ENCODE results near the gene CCT8L2. TPM values are rescaled to one million over a fixed set of nuclear protein-coding genes. Genes with fewer than 3 reads are reported as not detected.
"Not testable (repeated sequence)": the region's sequence is repeated elsewhere in the genome, so short reads cannot be mapped to it uniquely, and the experiment has no call there.

Gene CCT8L2
- total RNA-seq, 2 donors from 2014 or later: 2.8 TPM; not detected in 1

- no peak for DNase-seq (ENCODE audit: low spot score)
- Histone ChIP-seq H3K4me1 (replicated peaks) (no peaks in the 10 kb centered on the region), H3K27me3 (replicated peaks; ENCODE audit: insufficient read depth) (no peaks in the 10 kb centered on the region), H3K36me3 (no peaks in the 10 kb centered on the region), H3K4me3 (no peak overlapping the region), H3K9me3 (no peaks in the 10 kb centered on the region), H3K27ac (no peak overlapping the region)
- TF ChIP-seq POLR2A (IDR thresholded peaks at IDR 0.05) (no peak), CTCF (IDR thresholded peaks at IDR 0.05) (no peak), POLR2AphosphoS5 (IDR thresholded peaks at IDR 0.05) (no peak)
- WGBS: 93% methylated on average over 2 of the region's 2 CpGs
- intact Hi-C loops (cut with DNase I): no loop called here
Observed at GRCh38 chr22:16586170-16586569, 6.4 kb downstream of the CCT8L2 start.

- intact Hi-C loops (cut with DNase I); H3K27me3 ChIP-seq (replicated peaks; ENCODE audit: insufficient read depth); H3K27ac ChIP-seq; DNase-seq (ENCODE audit: low spot score); H3K9me3 ChIP-seq; H3K4me3 ChIP-seq; H3K4me1 ChIP-seq (replicated peaks); H3K36me3 ChIP-seq: not testable (repeated sequence)
- WGBS: 74% methylated on average over 1 of the region's 2 CpGs
Observed at GRCh38 chr22:16580872-16581271, 11.7 kb downstream of the CCT8L2 start.

GRCh38 chr22:16569240-16569834 lies 23.3 kb downstream of the CCT8L2 start:
- H3K36me3 ChIP-seq; H3K27ac ChIP-seq; H3K9me3 ChIP-seq; intact Hi-C loops (cut with DNase I); DNase-seq (ENCODE audit: low spot score); H3K4me1 ChIP-seq (replicated peaks); H3K27me3 ChIP-seq (replicated peaks; ENCODE audit: insufficient read depth); H3K4me3 ChIP-seq: not testable (repeated sequence)
- WGBS: 83% methylated on average over 1 of the region's 2 CpGs

- Histone ChIP-seq H3K4me1 (replicated peaks) (no peaks in the 10 kb centered on the region), H3K27ac (no peak overlapping the region), H3K36me3 (no peaks in the 10 kb centered on the region), H3K9me3 (no peaks in the 10 kb centered on the region), H3K27me3 (replicated peaks; ENCODE audit: insufficient read depth) (no peaks in the 10 kb centered on the region), H3K4me3 (no peak overlapping the region)
- TF ChIP-seq POLR2AphosphoS5 (IDR thresholded peaks at IDR 0.05): no peak
- no peak for DNase-seq (ENCODE audit: low spot score)
- 84% methylated on average over 6 of the region's 6 CpGs for WGBS
- intact Hi-C loops (cut with DNase I): no loop called here
Observed at GRCh38 chr22:16568425-16568758, 24.2 kb downstream of the CCT8L2 start.

- intact Hi-C loops (cut with DNase I); H3K27ac ChIP-seq: not testable (repeated sequence)
Observed at GRCh38 chr22:16567617-16568424, 24.8 kb downstream of the CCT8L2 start.

GRCh38 chr22:16566421-16567151 lies 26.0 kb downstream of the CCT8L2 start:
- intact Hi-C loops (cut with DNase I); H3K27me3 ChIP-seq (replicated peaks; ENCODE audit: insufficient read depth); DNase-seq (ENCODE audit: low spot score); H3K9me3 ChIP-seq; H3K4me3 ChIP-seq; H3K36me3 ChIP-seq; H3K27ac ChIP-seq; H3K4me1 ChIP-seq (replicated peaks): not testable (repeated sequence)
- WGBS: 65% methylated on average over 6 of the region's 7 CpGs

More at GRCh38 chr22:16567617-16568424, 24.8 kb downstream of the CCT8L2 start:
- H3K9me3 ChIP-seq; H3K4me3 ChIP-seq; H3K4me1 ChIP-seq (replicated peaks); H3K36me3 ChIP-seq; H3K27me3 ChIP-seq (replicated peaks; ENCODE audit: insufficient read depth); DNase-seq (ENCODE audit: low spot score): not testable (repeated sequence)
- 68% methylated on average over 11 of the region's 13 CpGs for WGBS

GRCh38 chr22:16565585-16566420 lies 26.8 kb downstream of the CCT8L2 start:
- DNase-seq (ENCODE audit: low spot score); H3K36me3 ChIP-seq; H3K27ac ChIP-seq; intact Hi-C loops (cut with DNase I); H3K4me3 ChIP-seq; H3K4me1 ChIP-seq (replicated peaks); H3K27me3 ChIP-seq (replicated peaks; ENCODE audit: insufficient read depth); H3K9me3 ChIP-seq: not testable (repeated sequence)
- WGBS: 83% methylated on average over 12 of the region's 15 CpGs

- H3K36me3 ChIP-seq; H3K4me1 ChIP-seq (replicated peaks); H3K4me3 ChIP-seq; H3K9me3 ChIP-seq; intact Hi-C loops (cut with DNase I); H3K27ac ChIP-seq; DNase-seq (ENCODE audit: low spot score); H3K27me3 ChIP-seq (replicated peaks; ENCODE audit: insufficient read depth): not testable (repeated sequence)
- 77% methylated on average over 4 of the region's 6 CpGs for WGBS
Observed at GRCh38 chr22:16564837-16565584, 27.6 kb downstream of the CCT8L2 start.
